ENCODE results near the gene ATG9A. TPM values are rescaled to one million over a fixed set of nuclear protein-coding genes. Genes with fewer than 3 reads are reported as not detected.

The ATG9A gene
- total RNA-seq, 2 donors from 2014 or later: 78.8 to 80.3 TPM

- no peaks in the 10 kb centered on the region for H3K27me3 ChIP-seq
- peaks cover 0 to 58% of the 10 kb centered on the region in 2 donors for H3K4me1 ChIP-seq
Measured at GRCh38 chr2:219249203-219249980, 20.0 kb upstream of the ATG9A start.

DNA sequence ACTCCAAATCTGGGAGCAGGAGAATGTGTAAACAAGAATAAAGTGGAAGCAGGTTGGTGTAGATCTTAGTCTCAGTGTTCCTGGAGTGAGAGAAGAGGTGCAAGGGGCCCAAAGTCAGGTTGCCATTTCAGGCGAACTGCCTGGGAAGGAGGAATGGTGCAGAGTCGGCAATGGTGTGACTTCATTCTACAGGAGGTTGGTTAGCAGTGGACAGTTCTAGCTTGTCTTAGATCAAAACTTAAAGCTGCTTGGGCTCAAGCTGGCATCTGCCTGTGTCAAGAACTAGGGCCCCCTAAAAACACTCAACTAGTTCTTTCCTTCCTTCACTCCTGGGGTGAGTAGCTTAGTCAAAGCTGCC lies 19.4 kb upstream of the ATG9A start:
- Histone ChIP-seq H3K27me3 (no peaks in the 10 kb centered on the region), H3K36me3 (peaks cover 18% of the 10 kb centered on the region), H3K4me3 (no peak overlapping the region), H3K4me1 (peaks cover 0 to 57% of the 10 kb centered on the region in 2 donors), H3K27ac (peak overlapping the region; percentile 70 to 74), H3K9me3 (no peaks in the 10 kb centered on the region)
- TF ChIP-seq, protein P1, sequence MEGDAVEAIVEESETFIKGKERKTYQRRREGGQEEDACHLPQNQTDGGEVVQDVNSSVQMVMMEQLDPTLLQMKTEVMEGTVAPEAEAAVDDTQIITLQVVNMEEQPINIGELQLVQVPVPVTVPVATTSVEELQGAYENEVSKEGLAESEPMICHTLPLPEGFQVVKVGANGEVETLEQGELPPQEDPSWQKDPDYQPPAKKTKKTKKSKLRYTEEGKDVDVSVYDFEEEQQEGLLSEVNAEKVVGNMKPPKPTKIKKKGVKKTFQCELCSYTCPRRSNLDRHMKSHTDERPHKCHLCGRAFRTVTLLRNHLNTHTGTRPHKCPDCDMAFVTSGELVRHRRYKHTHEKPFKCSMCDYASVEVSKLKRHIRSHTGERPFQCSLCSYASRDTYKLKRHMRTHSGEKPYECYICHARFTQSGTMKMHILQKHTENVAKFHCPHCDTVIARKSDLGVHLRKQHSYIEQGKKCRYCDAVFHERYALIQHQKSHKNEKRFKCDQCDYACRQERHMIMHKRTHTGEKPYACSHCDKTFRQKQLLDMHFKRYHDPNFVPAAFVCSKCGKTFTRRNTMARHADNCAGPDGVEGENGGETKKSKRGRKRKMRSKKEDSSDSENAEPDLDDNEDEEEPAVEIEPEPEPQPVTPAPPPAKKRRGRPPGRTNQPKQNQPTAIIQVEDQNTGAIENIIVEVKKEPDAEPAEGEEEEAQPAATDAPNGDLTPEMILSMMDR (IDR thresholded peaks at IDR 0.05): no peak
- no peak for DNase-seq (ENCODE audit: low spot score)

More at GRCh38 chr2:219249203-219249980, 20.0 kb upstream of the ATG9A start:
- no peak overlapping the region for H3K4me3 ChIP-seq
- DNase-seq (ENCODE audit: low spot score): peak; percentile 69
- H3K27ac ChIP-seq: peak overlapping the region; percentile 70 to 74
- TF ChIP-seq, protein P1 (IDR thresholded peaks at IDR 0.05): no peak
- peaks cover 18% of the 10 kb centered on the region for H3K36me3 ChIP-seq
- no peaks in the 10 kb centered on the region for H3K9me3 ChIP-seq

DNA sequence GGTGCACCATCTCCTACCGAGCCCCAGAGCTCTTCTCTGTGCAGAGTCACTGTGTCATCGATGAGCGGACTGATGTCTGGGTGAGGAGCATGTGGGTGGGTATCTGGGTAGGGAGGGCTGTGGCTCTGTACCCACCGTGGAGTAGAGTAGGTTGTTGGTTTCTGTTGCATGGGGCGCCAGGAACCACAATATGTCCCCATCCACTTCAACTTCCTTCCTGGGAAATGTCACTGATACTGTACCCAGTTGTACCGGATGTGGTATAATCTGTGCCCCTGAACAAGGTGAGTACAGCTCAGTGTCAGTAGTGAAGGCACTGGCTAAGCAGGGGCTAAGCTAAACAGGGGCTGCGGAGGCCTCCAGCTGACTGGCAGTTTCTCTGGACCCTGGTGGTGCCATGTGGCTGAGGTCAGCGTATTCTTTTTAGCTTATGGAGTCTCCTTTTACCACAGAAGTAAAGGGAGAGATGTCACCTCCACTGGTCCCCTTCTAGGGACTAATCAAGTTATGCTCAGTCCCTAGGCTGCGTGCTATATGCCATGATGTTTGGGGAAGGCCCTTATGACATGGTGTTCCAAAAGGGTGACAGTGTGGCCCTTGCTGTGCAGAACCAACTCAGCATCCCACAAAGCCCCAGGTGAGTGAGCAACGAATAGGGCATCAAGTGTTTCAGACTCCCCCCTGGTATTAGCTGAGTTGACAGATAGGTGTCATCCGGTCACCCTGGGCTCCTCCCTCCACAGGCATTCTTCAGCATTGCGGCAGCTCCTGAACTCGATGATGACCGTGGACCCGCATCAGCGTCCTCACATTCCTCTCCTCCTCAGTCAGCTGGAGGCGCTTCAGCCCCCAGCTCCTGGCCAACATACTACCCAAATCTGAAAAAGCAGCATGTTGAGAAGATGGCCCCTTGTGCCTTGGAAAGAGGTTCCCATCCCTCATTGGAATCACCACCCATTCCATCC lies 18.5 kb upstream of the ATG9A start:
- Histone ChIP-seq H3K36me3 (peaks cover 18% of the 10 kb centered on the region), H3K27ac (no peak overlapping the region), H3K4me1 (peaks cover 0 to 52% of the 10 kb centered on the region in 2 donors), H3K27me3 (no peaks in the 10 kb centered on the region), H3K4me3 (no peak overlapping the region), H3K9me3 (no peaks in the 10 kb centered on the region)
- TF ChIP-seq, protein P1 (IDR thresholded peaks at IDR 0.05): no peak
- DNase-seq (ENCODE audit: low spot score): no peak

- peaks cover 18% of the 10 kb centered on the region for H3K36me3 ChIP-seq
- H3K27ac ChIP-seq: no peak overlapping the region
- H3K9me3 ChIP-seq: no peaks in the 10 kb centered on the region
- TF ChIP-seq, protein P1 (IDR thresholded peaks at IDR 0.05): no peak
- H3K4me3 ChIP-seq: no peak overlapping the region
- H3K27me3 ChIP-seq: no peaks in the 10 kb centered on the region
- no peak for DNase-seq (ENCODE audit: low spot score)
- H3K4me1 ChIP-seq: peaks cover 0 to 38% of the 10 kb centered on the region in 2 donors
Measured at GRCh38 chr2:219246559-219246958, 17.1 kb upstream of the ATG9A start.

DNA sequence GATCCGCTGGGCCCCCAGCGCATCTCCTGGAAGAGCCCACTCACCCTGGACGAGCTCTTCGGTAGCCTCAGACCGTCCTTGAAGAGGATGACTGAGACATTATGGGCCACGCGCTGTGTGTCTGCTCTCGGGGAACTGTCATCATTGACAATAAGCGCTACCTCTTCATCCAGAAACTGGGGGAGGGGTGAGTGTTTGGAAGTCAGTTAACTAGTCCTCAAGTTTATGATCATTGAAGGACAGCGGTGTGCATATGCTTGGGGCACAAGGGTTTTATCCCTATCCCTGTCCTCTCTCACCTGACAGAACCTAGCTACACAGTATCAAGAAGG lies 16.4 kb upstream of the ATG9A start:
- Histone ChIP-seq H3K36me3 (peaks cover 18% of the 10 kb centered on the region), H3K9me3 (no peaks in the 10 kb centered on the region), H3K27ac (peak overlapping the region; percentile 89 to 94), H3K4me3 (peak overlapping the region; percentile 67 to 92), H3K4me1 (peaks cover 0 to 38% of the 10 kb centered on the region in 2 donors), H3K27me3 (no peaks in the 10 kb centered on the region)
- DNase-seq (ENCODE audit: low spot score): no peak
- TF ChIP-seq, protein P1 (IDR thresholded peaks at IDR 0.05): no peak

Measured in right atrium auricular region (tissue), 2 donors.